ENCODE data around the gene AURKB. TPM values are rescaled to one million over a fixed set of nuclear protein-coding genes. Genes with fewer than 3 reads are reported as not detected.

The AURKB gene
- total and polyA plus RNA-seq, 10 of the 15 experiments (the other 5 are each of a cell fraction or from before 2014, with no cell fraction given): 52.7 to 209 (median 128) TPM

DNA sequence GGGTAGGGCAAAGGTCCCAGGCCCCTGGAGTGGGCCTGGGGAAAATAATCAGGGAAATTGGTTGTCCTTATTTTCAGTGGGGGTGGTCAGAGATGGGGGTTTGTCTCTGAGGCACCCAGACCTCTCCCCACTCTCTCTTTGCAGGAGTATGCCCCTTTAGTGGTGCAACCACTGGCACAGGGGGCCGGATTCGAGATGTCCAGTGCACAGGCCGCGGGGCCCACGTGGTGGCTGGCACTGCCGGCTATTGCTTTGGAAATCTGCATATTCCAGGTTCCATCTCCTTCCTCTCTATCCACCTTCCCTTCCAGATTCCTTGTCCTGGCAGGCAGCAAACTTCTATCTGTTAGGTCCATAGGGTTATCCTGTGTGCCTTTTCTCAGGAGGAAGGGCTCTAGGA is 46.3 kb upstream of the AURKB start:
- in situ Hi-C loops (cut with MboI): no loop called here
- Histone ChIP-seq H3K9ac (ENCODE audit: control insufficient read depth, insufficient read depth, low read length) (no peak overlapping the region), H3K4me1 (ENCODE audit: control insufficient read depth, insufficient read depth, low read length) (no peaks in the 10 kb centered on the region), H3K4me3 (no peak overlapping the region), H3K4me2 (ENCODE audit: control insufficient read depth, insufficient read depth) (no peak overlapping the region), H4K20me1 (ENCODE audit: control insufficient read depth, insufficient read depth) (no peaks in the 10 kb centered on the region), H3K9me3 (replicated peaks; ENCODE audit: control insufficient read depth, insufficient read depth, low read length) (no peaks in the 10 kb centered on the region), H2AFZ (ENCODE audit: control insufficient read depth, low read depth, low read length) (no peak overlapping the region), H3K36me3 (ENCODE audit: control insufficient read depth in 2 of 2, insufficient read depth in 2 of 2, low read length in 1 of 2) (peaks cover 19 to 23% of the 10 kb centered on the region in 2 experiments), H3K27me3 (replicated peaks in 1 of 2; ENCODE audit: control insufficient read depth in 2 of 2, insufficient read depth in 2 of 2, low read length in 1 of 2) (no peaks in the 10 kb centered on the region), H3K27ac (ENCODE audit: control insufficient read depth, insufficient read depth) (no peak overlapping the region), H3K79me2 (ENCODE audit: control insufficient read depth, insufficient read depth, low read length) (peaks cover 7% of the 10 kb centered on the region)
- BruUV-seq (replicated peaks): no TSS peak
- CTCF ChIA-PET: interaction anchor here (1.3 kb wide), 1 partner anchor 44 kb away, joined by 3 read pairs; no protein-coding TSS in a partner anchor
- SMC1A ChIA-PET (ENCODE audit: uncharacterized antibody, unreplicated experiment): no interaction called here
- FAIRE-seq: no peak
- WGBS (ENCODE audit: insufficient coverage, insufficient replicate concordance, low lambda C conversion rate, missing lambda C conversion rate): 98% methylated on average over 6 of the region's 6 CpGs
- intact Hi-C loops (cut with micrococcal nuclease; ENCODE audit: unreplicated experiment): no loop called here
- no peak for DNase-seq (ENCODE audit: low read depth, low spot score)
- RAD21 ChIA-PET (ENCODE audit: unreplicated experiment): no interaction called here
- POLR2A ChIA-PET: no interaction called here
- no peak for ATAC-seq
- TF ChIP-seq SMAD5 (IDR thresholded peaks at IDR 0.05; ENCODE audit: low read depth) (no peak), ESRRA (IDR thresholded peaks at IDR 0.05; ENCODE audit: low read length) (no peak), TCF3 (IDR thresholded peaks at IDR 0.05; ENCODE audit: borderline replicate concordance, insufficient read depth, low read depth, low read length) (no peak), HDGF (IDR thresholded peaks at IDR 0.05) (no peak), MAX (IDR thresholded peaks at IDR 0.05; ENCODE audit: low read depth, low read length) (no peak), WRNIP1 (IDR thresholded peaks at IDR 0.05; ENCODE audit: borderline replicate concordance, low read depth, low read length) (no peak), SP1 (IDR thresholded peaks at IDR 0.05; ENCODE audit: low read depth, low read length) (no peak), STAT3 (IDR thresholded peaks at IDR 0.05; ENCODE audit: low read depth, low read length) (no peak), PBX3 (IDR thresholded peaks at IDR 0.05; ENCODE audit: insufficient replicate concordance, low read depth, low read length) (no peak), NR2C2 (IDR thresholded peaks at IDR 0.05; ENCODE audit: borderline replicate concordance, control insufficient read depth, insufficient read length, low read depth) (no peak), NFYB (IDR thresholded peaks at IDR 0.05; ENCODE audit: insufficient read depth, low read depth, low read length) (no peak), POLR2AphosphoS2 (IDR thresholded peaks at IDR 0.05; ENCODE audit: low read depth, low read length) (no peak), PRDM15 (CRISPR knock-in tag; IDR thresholded peaks at IDR 0.05) (no peak), SUPT20H (IDR thresholded peaks at IDR 0.05; ENCODE audit: borderline replicate concordance, control insufficient read depth, low read depth, low read length) (no peak), CEBPB (IDR thresholded peaks at IDR 0.05; ENCODE audit: borderline replicate concordance in 1 of 2, low read depth in 2 of 2, low read length in 2 of 2) (no peak)
- TF ChIP-seq, protein P1, sequence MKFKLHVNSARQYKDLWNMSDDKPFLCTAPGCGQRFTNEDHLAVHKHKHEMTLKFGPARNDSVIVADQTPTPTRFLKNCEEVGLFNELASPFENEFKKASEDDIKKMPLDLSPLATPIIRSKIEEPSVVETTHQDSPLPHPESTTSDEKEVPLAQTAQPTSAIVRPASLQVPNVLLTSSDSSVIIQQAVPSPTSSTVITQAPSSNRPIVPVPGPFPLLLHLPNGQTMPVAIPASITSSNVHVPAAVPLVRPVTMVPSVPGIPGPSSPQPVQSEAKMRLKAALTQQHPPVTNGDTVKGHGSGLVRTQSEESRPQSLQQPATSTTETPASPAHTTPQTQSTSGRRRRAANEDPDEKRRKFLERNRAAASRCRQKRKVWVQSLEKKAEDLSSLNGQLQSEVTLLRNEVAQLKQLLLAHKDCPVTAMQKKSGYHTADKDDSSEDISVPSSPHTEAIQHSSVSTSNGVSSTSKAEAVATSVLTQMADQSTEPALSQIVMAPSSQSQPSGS (IDR thresholded peaks at IDR 0.05; ENCODE audit: low read length): no peak
- TF ChIP-seq, protein P2, sequence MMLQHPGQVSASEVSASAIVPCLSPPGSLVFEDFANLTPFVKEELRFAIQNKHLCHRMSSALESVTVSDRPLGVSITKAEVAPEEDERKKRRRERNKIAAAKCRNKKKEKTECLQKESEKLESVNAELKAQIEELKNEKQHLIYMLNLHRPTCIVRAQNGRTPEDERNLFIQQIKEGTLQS (IDR thresholded peaks at IDR 0.05; ENCODE audit: borderline replicate concordance, extremely low read depth, low read depth, low read length): no peak

Data from GM12878 (cell line).